H9 (cell line): ENCODE results near the gene CHCHD3. TPM values are rescaled to one million over a fixed set of nuclear protein-coding genes. Genes with fewer than 3 reads are reported as not detected.
A peak's percentile ranks its signal among the peaks of the same experiment; 100 is the strongest.

ENCODE experiments used
- DNase-seq: peaks from one replicate; pipeline ENCODE4 v3.0.0-alpha.2; 2017
- H2AFZ ChIP-seq: one replicate; pipeline ENCODE4 v1.6.1; 2013; ENCODE audit warnings: mild to moderate bottlenecking, low read length, control low read depth, moderate library complexity
- H2AK5ac ChIP-seq: 2 replicates; pipeline ENCODE4 v1.6.1; 2013; ENCODE audit warnings: low read length, control low read depth, mixed read lengths; ENCODE audit not compliant: insufficient read length
- H2BK120ac ChIP-seq: one replicate; pipeline ENCODE4 v1.6.1; 2013; ENCODE audit warnings: low read depth, mild to moderate bottlenecking, low read length, control low read depth, inconsistent platforms; ENCODE audit not compliant: poor library complexity, severe bottlenecking
- H2BK12ac ChIP-seq: 2 replicates; pipeline ENCODE4 v1.6.1; 2013; ENCODE audit warnings: low read length, control low read depth, mixed read lengths, low read depth; ENCODE audit not compliant: insufficient read length
- H2BK15ac ChIP-seq: 2 replicates; pipeline ENCODE4 v1.6.1; 2013; ENCODE audit warnings: low read depth, low read length, control low read depth
- H2BK20ac ChIP-seq: one replicate; pipeline ENCODE4 v1.6.1; 2013; ENCODE audit warnings: low read depth, mild to moderate bottlenecking, low read length, control low read depth, inconsistent platforms; ENCODE audit not compliant: poor library complexity, severe bottlenecking
- H2BK5ac ChIP-seq: 2 replicates; pipeline ENCODE4 v1.6.1; 2013; ENCODE audit warnings: low read length, control low read depth, mixed read lengths; ENCODE audit not compliant: insufficient read length
- H3K14ac ChIP-seq: 2 replicates; pipeline ENCODE4 v1.6.1; 2013; ENCODE audit warnings: low read length, control low read depth; ENCODE audit not compliant: insufficient read depth
- H3K18ac ChIP-seq: 2 replicates; pipeline ENCODE4 v1.6.1; 2013; ENCODE audit warnings: low read depth, mild to moderate bottlenecking, mixed read lengths, low read length, control low read depth; ENCODE audit not compliant: insufficient read length
- H3K23ac ChIP-seq: 2 replicates; pipeline ENCODE4 v1.6.1; 2013; ENCODE audit warnings: low read length, control low read depth, mixed read lengths, low read depth; ENCODE audit not compliant: insufficient read length
- H3K23me2 ChIP-seq: 2 replicates; pipeline ENCODE4 v1.6.1; 2013; ENCODE audit warnings: low read depth, mild to moderate bottlenecking, mixed read lengths, low read length, control low read depth; ENCODE audit not compliant: insufficient read length, poor library complexity, severe bottlenecking
- H3K27ac ChIP-seq: 2 replicates; pipeline ENCODE4 v1.5.1; 2013; ENCODE audit warnings: low read length, control low read depth, mixed read lengths, low read depth; ENCODE audit not compliant: insufficient read length
- H3K27me3 ChIP-seq: 2 replicates; pipeline ENCODE4 v1.6.1; 2013; ENCODE audit warnings: low read length, control low read depth, inconsistent platforms; ENCODE audit not compliant: insufficient read depth
- H3K4ac ChIP-seq: 2 replicates; pipeline ENCODE4 v1.6.1; 2013; ENCODE audit warnings: low read depth, mild to moderate bottlenecking, control low read depth, inconsistent platforms, low read length, moderate library complexity
- H3K4me1 ChIP-seq: 2 replicates; pipeline ENCODE4 v1.6.1; 2013; ENCODE audit warnings: low read length, control low read depth, inconsistent platforms; ENCODE audit not compliant: insufficient read depth
- H3K4me2 ChIP-seq: 2 replicates; pipeline ENCODE4 v1.6.1; 2013; ENCODE audit warnings: low read length, control low read depth, mixed read lengths; ENCODE audit not compliant: insufficient read length, insufficient read depth
- H3K56ac ChIP-seq: 2 replicates; pipeline ENCODE4 v1.6.1; 2013; ENCODE audit warnings: low read depth, mild to moderate bottlenecking, mixed read lengths, low read length, control low read depth; ENCODE audit not compliant: insufficient read length
- H3K79me1 ChIP-seq: 2 replicates; pipeline ENCODE4 v1.6.1; 2013; ENCODE audit warnings: low read depth, mild to moderate bottlenecking, moderate library complexity, low read length, control low read depth, inconsistent platforms; ENCODE audit not compliant: insufficient read depth, poor library complexity, severe bottlenecking
- H3K79me2 ChIP-seq: 2 replicates; pipeline ENCODE4 v1.6.1; 2013; ENCODE audit warnings: low read length, control low read depth, inconsistent platforms; ENCODE audit not compliant: insufficient read depth
- H3K9ac ChIP-seq: 2 replicates; pipeline ENCODE4 v1.6.1; 2013; ENCODE audit warnings: low read length, control low read depth, mixed read lengths; ENCODE audit not compliant: insufficient read length; ENCODE audit errors: extremely low read depth
- H3K9me3 ChIP-seq: one replicate; pipeline ENCODE4 v1.6.1; 2013; ENCODE audit warnings: low read depth, low read length, inconsistent platforms; ENCODE audit not compliant: control insufficient read depth
- H3T11ph ChIP-seq: one replicate; pipeline ENCODE4 v1.6.1; 2013; ENCODE audit warnings: mild to moderate bottlenecking, low read length, control low read depth, inconsistent platforms
- H4K20me1 ChIP-seq: one replicate; pipeline ENCODE4 v1.6.1; 2013; ENCODE audit not compliant: control insufficient read depth, insufficient read length, insufficient read depth
- H4K5ac ChIP-seq: 2 replicates; pipeline ENCODE4 v1.6.1; 2013; ENCODE audit warnings: low read depth, mild to moderate bottlenecking, mixed read lengths, low read length, control low read depth; ENCODE audit not compliant: insufficient read length
- H4K8ac ChIP-seq: replicated peaks from 2 replicates; pipeline ENCODE4 v1.6.1; 2013; ENCODE audit warnings: low read length, control low read depth, mixed read lengths, low read depth; ENCODE audit not compliant: insufficient read length
- H4K91ac ChIP-seq: 2 replicates; pipeline ENCODE4 v1.6.1; 2013; ENCODE audit warnings: low read depth, mild to moderate bottlenecking, moderate library complexity, mixed read lengths, low read length, control low read depth; ENCODE audit not compliant: insufficient read length
- H3K27ac Mint-ChIP-seq, 3 experiments: 2 replicates in 2 of 3; 3 replicates in 1 of 3; pipeline ENCODE4 v1.8.0; 2020 to 2021; ENCODE audit warnings: mixed read lengths in 3 of 3, mild to moderate bottlenecking in 1 of 3, moderate library complexity in 1 of 3
- H3K27me3 Mint-ChIP-seq: 2 replicates; pipeline ENCODE4 v1.8.0; 2021; ENCODE audit warnings: low read depth, mild to moderate bottlenecking, moderate library complexity, mixed read lengths
- H3K36me3 Mint-ChIP-seq, 3 experiments: 2 replicates in 2 of 3; 3 replicates in 1 of 3; pipeline ENCODE4 v1.8.0; 2020 to 2021; ENCODE audit warnings: low read depth in 3 of 3, mixed read lengths in 3 of 3; ENCODE audit not compliant: insufficient read depth in 1 of 3
- H3K4me1 Mint-ChIP-seq, 2 experiments: 2 replicates each; pipeline ENCODE4 v1.8.0; 2020; ENCODE audit warnings: mixed read lengths in 2 of 2
- H3K4me3 Mint-ChIP-seq, 2 experiments: 2 replicates in 1 of 2; 3 replicates in 1 of 2; pipeline ENCODE4 v1.8.0; 2020 to 2021; ENCODE audit warnings: mild to moderate bottlenecking in 2 of 2, mixed read lengths in 2 of 2, moderate library complexity in 1 of 2
- H3K9me3 Mint-ChIP-seq, 2 experiments: 2 replicates in 1 of 2; 3 replicates in 1 of 2; pipeline ENCODE4 v1.8.0; 2020; ENCODE audit warnings: mild to moderate bottlenecking in 2 of 2, mixed read lengths in 2 of 2, moderate library complexity in 1 of 2
- WGBS: extraction: QIAGEN DNeasy Blood & Tissue Kit; methylation state at CpG from one replicate; pipeline ENCODE4 v1.1.7; 2013; ENCODE audit warnings: missing lambda C conversion rate, low lambda C conversion rate, mixed read lengths; ENCODE audit not compliant: insufficient read length; ENCODE audit errors: extremely low coverage; 5-methylcytosine and 5-hydroxymethylcytosine counted together
- total RNA-seq: library from RNA; stranded (reverse); gene quantifications from 2 replicates; pipeline ENCODE4 v1.2.1, GENCODE V29; 2021
- TF ChIP-seq, protein P1 (sequence below): fragments of 200-600 bp; sonication (generic); conservative IDR thresholded peaks from 3 replicates; pipeline ENCODE4 v1.8.0; 2021; ENCODE audit warnings: antibody characterized with exemption, mild to moderate bottlenecking

CHCHD3 gene
- total RNA-seq, 1 experiment from 2014 or later: 104 TPM

DNA sequence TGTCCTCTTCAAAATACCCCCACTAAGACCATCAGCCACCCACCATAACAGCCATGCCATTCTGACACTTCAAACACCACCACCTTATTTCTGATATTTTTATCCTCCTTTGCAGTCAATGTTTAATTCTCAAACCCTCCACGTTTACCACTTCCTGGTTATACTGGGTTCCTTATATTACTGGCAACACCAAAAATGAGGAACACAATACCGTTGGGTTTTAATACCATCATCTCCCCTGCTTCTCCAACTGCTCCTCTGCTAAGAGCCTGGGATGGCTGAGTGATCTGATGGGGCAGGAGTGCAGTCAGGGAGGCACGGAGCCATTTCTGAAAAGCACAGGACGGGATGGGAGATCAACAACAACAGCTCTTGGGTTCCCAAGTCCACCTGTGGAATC is 140.5 kb downstream of the CHCHD3 start:
- no peak overlapping the region for H3K56ac ChIP-seq
- peaks cover 3% of the 10 kb centered on the region for H3K79me1 ChIP-seq
- H4K5ac ChIP-seq: no peak overlapping the region
- no CpG with 5 or more reads among the region's 4 CpGs for WGBS
- H3K9me3 ChIP-seq: no peaks in the 10 kb centered on the region
- Mint-ChIP-seq H3K4me1 (peaks cover 7 to 13% of the 10 kb centered on the region in 2 experiments), H3K36me3 (no peaks in the 10 kb centered on the region), H3K27me3 (no peaks in the 10 kb centered on the region), H3K27ac (peak overlapping the region in 1 of 3 experiments; percentile 42; a peak in 3 of 7 replicates), H3K9me3 (no peaks in the 10 kb centered on the region), H3K4me3 (no peak overlapping the region)
- no peak overlapping the region for H3T11ph ChIP-seq
- no peaks in the 10 kb centered on the region for H3K79me2 ChIP-seq
- H3K4me1 ChIP-seq: no peaks in the 10 kb centered on the region
- no peaks in the 10 kb centered on the region for H3K27me3 ChIP-seq
- TF ChIP-seq, protein P1, sequence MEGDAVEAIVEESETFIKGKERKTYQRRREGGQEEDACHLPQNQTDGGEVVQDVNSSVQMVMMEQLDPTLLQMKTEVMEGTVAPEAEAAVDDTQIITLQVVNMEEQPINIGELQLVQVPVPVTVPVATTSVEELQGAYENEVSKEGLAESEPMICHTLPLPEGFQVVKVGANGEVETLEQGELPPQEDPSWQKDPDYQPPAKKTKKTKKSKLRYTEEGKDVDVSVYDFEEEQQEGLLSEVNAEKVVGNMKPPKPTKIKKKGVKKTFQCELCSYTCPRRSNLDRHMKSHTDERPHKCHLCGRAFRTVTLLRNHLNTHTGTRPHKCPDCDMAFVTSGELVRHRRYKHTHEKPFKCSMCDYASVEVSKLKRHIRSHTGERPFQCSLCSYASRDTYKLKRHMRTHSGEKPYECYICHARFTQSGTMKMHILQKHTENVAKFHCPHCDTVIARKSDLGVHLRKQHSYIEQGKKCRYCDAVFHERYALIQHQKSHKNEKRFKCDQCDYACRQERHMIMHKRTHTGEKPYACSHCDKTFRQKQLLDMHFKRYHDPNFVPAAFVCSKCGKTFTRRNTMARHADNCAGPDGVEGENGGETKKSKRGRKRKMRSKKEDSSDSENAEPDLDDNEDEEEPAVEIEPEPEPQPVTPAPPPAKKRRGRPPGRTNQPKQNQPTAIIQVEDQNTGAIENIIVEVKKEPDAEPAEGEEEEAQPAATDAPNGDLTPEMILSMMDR: no peak
- H2BK12ac ChIP-seq: no peak overlapping the region
- no peak overlapping the region for H3K4me2 ChIP-seq
- no peak overlapping the region for H3K14ac ChIP-seq
- H2BK20ac ChIP-seq: no peak overlapping the region
- no peak overlapping the region for H3K4ac ChIP-seq
- no peak overlapping the region for H3K9ac ChIP-seq
- no peak overlapping the region for H2AFZ ChIP-seq
- H4K20me1 ChIP-seq: no peaks in the 10 kb centered on the region
- H3K23ac ChIP-seq: no peak overlapping the region
- H2AK5ac ChIP-seq: no peak overlapping the region
- DNase-seq: no peak
- H4K91ac ChIP-seq: no peak overlapping the region
- no peak overlapping the region for H4K8ac ChIP-seq
- H3K18ac ChIP-seq: peak overlapping the region; percentile 19
- no peak overlapping the region for H3K27ac ChIP-seq
- no peak overlapping the region for H2BK15ac ChIP-seq
- no peak overlapping the region for H2BK120ac ChIP-seq
- no peak overlapping the region for H2BK5ac ChIP-seq
- H3K23me2 ChIP-seq: no peaks in the 10 kb centered on the region
